Psoas muscle (tissue), 8 donors: ENCODE results near the gene C14orf93. TPM values are rescaled to one million over a fixed set of nuclear protein-coding genes. Genes with fewer than 3 reads are reported as not detected.

Source experiments
- ATAC-seq, 4 donors: fragments of 200-7000 bp; cut with Tn5 transposase; one replicate each; pipeline ENCODE4 v1.9.1; 2020; ENCODE audit warnings: moderate library complexity in 3 of 4, mild to moderate bottlenecking in 2 of 4
- DNase-seq, 2 donors: peaks; one replicate each; pipeline ENCODE4 v3.0.0-alpha.2; 2020
- H3K27ac ChIP-seq: fragments of 200-600 bp; one replicate; pipeline ENCODE4 v1.8.0; 2022
- H3K27me3 ChIP-seq, 3 donors: fragments of 200-600 bp in 1 of 3; one replicate each; pipeline versions ENCODE4 v1.6.1 to v1.8.0; 2013 to 2022; ENCODE audit warnings: low read length in 2 of 3, mild to moderate bottlenecking in 2 of 3, moderate library complexity in 1 of 3; ENCODE audit not compliant: insufficient read depth in 3 of 3
- H3K36me3 ChIP-seq, 2 donors: fragments of 200-600 bp in 1 of 2; one replicate each; pipeline versions ENCODE4 v1.6.1 to v1.8.0; 2013 to 2022; ENCODE audit warnings: low read depth in 1 of 2, mild to moderate bottlenecking in 1 of 2, moderate library complexity in 1 of 2; ENCODE audit not compliant: insufficient read depth in 1 of 2
- H3K4me1 ChIP-seq: fragments of 200-600 bp; one replicate; pipeline ENCODE4 v1.8.0; 2022
- H3K4me3 ChIP-seq: fragments of 200-600 bp; one replicate; pipeline ENCODE4 v1.8.0; 2022; ENCODE audit warnings: mild to moderate bottlenecking
- H3K9me3 ChIP-seq: fragments of 200-600 bp; one replicate; pipeline ENCODE4 v1.8.0; 2022
- CTCF ChIP-seq: fragments of 200-600 bp; IDR thresholded peaks from one replicate; pipeline ENCODE4 v1.8.0; 2022; ENCODE audit warnings: antibody characterized with exemption
- WGBS, 3 donors: extraction: QIAGEN DNeasy Blood & Tissue Kit; methylation state at CpG; one replicate each; pipeline versions ENCODE4 v1.1.6 to v1.1.7; 2013; 5-methylcytosine and 5-hydroxymethylcytosine counted together
- intact Hi-C, 2 donors: fragments of 100-400 bp; cut with DNase I; formaldehyde crosslinking; loops; one replicate each; pipeline versions ENCODE4 v1.11.0 to v1.14.2; 2022
- polyA plus RNA-seq, 3 donors: library from polyadenylated mRNA; stranded (reverse); fragments of 200-250 nt; gene quantifications; one replicate each; pipeline ENCODE4 v1.2.3, GENCODE V29; 2013
- total RNA-seq, 4 donors: library from RNA; stranded (reverse); fragmentation: NEBNext Ultra II Directional in 2 of 4; extraction: Animal tissue kit (Norgen Biotek cat#: 25700) in 2 of 4; gene quantifications; one replicate each; pipeline versions ENCODE4 v1.2.1 to v1.2.4, GENCODE V29; 2021 to 2023
- donor health status: healthy with polysubstance abuse.
- donor health status: DM: no; HTN: no; CAD: no; lungs with moderate emphysema.
- donor health status: Bipolar disorder and iron deficiency.
- donor health status: healthy.
- donor health status: DM: yes; HTN: yes; CAD: no.
- donor health status: DM: no; HTN: no; CAD: no.
- donor health status: DM: no; HTN: no; CAD: no.
- donor health status: DM: yes; HTN: yes; CAD: no.

Gene C14orf93
- total and polyA plus RNA-seq, 7 donors, result 1.7 to 5.1 (median 3.5) TPM

- H3K4me3 ChIP-seq, result no peak overlapping the region
- TF ChIP-seq CTCF, result no peak
- ATAC-seq (no peak), DNase-seq (no peak)
- H3K4me1 ChIP-seq, result peaks cover 14% of the 10 kb centered on the region
- H3K36me3 ChIP-seq, result no peaks in the 10 kb centered on the region
- H3K9me3 ChIP-seq, result no peaks in the 10 kb centered on the region
- 62 to 67% (median 67%) methylated on average over 3 of the region's 3 CpGs for WGBS, 3 donors
- H3K27ac ChIP-seq, result no peak overlapping the region
- peaks cover 0 to 38% (median 20%) of the 10 kb centered on the region in 3 donors for H3K27me3 ChIP-seq
- intact Hi-C loops, result no loop called here
These were observed 31.5 kb downstream of the C14orf93 start for GRCh38 chr14:22978487-22978837.

- TF ChIP-seq CTCF, result no peak
- Histone ChIP-seq H3K27ac (no peak overlapping the region), H3K27me3 (peaks cover 0 to 36% (median 20%) of the 10 kb centered on the region in 3 donors), H3K4me1 (peaks cover 9% of the 10 kb centered on the region), H3K9me3 (no peaks in the 10 kb centered on the region), H3K4me3 (no peak overlapping the region), H3K36me3 (no peaks in the 10 kb centered on the region)
- WGBS, 3 donors, result 41 to 52% (median 46%) methylated on average over 6 to 8 of the region's 8 CpGs
- intact Hi-C loops, result no loop called here
- ATAC-seq, result no peak
- DNase-seq, result peak in 1 of 2 donors; percentile 38
These were observed 32.1 kb downstream of the C14orf93 start for GRCh38 chr14:22977684-22978486.

GRCh38 chr14:22977434-22977683 lies 32.6 kb downstream of the C14orf93 start:
- intact Hi-C loops, result no loop called here
- no peak for ATAC-seq

GRCh38 chr14:22976620-22977433 lies 33.1 kb downstream of the C14orf93 start:
- H3K9me3 ChIP-seq, result no peaks in the 10 kb centered on the region
- H3K27ac ChIP-seq, result no peak overlapping the region
- DNase-seq, result no peak
- H3K27me3 ChIP-seq, result peaks cover 0 to 27% (median 15%) of the 10 kb centered on the region in 3 donors
- intact Hi-C loops, result no loop called here
- 52 to 62% (median 53%) methylated on average over 6 of the region's 6 CpGs for WGBS, 3 donors
- no peak overlapping the region for H3K4me3 ChIP-seq
- H3K4me1 ChIP-seq, result peaks cover 6% of the 10 kb centered on the region
- no peaks in the 10 kb centered on the region for H3K36me3 ChIP-seq
- no peak for TF ChIP-seq CTCF
- ATAC-seq, result no peak

More at GRCh38 chr14:22977434-22977683, 32.6 kb downstream of the C14orf93 start:
- Histone ChIP-seq H3K4me1 (peaks cover 9% of the 10 kb centered on the region), H3K27ac (no peak overlapping the region), H3K9me3 (no peaks in the 10 kb centered on the region), H3K36me3 (no peaks in the 10 kb centered on the region), H3K4me3 (no peak overlapping the region), H3K27me3 (peaks cover 0 to 33% (median 20%) of the 10 kb centered on the region in 3 donors)
- no peak for DNase-seq
- no peak for TF ChIP-seq CTCF
